ENCODE results near the gene DAB1. TPM values are rescaled to one million over a fixed set of nuclear protein-coding genes. Genes with fewer than 3 reads are reported as not detected.

The DAB1 gene
- total RNA-seq, 6 experiments from 2014 or later, result 0.13 to 1.2 (median 0.23) TPM

DNA sequence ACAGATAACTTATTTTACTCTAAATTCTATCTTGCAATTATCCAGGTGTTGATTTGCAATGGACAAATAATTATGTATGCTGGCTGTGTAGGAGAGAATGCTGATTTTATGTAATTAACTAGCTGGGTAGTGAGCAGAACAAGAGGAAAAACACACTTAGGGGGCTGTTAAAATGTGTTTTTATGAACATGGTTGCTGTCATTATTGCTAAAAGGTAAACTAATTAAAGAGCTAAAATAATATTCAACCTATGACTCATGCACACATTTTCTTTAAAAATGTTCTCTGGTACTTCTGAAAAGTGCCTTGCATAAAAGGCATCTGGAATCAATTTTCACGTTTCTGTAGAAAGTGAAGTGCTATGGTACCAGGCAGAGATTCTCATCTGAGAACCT is 265.3 kb downstream of the DAB1 start:
- no peaks in the 10 kb centered on the region for H3K36me3 Mint-ChIP-seq (ENCODE audit: low read depth)
- peaks cover 2% of the 10 kb centered on the region for H3K27me3 Mint-ChIP-seq (ENCODE audit: insufficient read depth)
- peaks cover 25% of the 10 kb centered on the region for H3K9me3 Mint-ChIP-seq
- no peak overlapping the region for H3K4me3 Mint-ChIP-seq
- no peaks in the 10 kb centered on the region for H3K4me1 Mint-ChIP-seq (ENCODE audit: low read depth)
- no peak overlapping the region for H3K27ac Mint-ChIP-seq
- TF ChIP-seq, protein P1, sequence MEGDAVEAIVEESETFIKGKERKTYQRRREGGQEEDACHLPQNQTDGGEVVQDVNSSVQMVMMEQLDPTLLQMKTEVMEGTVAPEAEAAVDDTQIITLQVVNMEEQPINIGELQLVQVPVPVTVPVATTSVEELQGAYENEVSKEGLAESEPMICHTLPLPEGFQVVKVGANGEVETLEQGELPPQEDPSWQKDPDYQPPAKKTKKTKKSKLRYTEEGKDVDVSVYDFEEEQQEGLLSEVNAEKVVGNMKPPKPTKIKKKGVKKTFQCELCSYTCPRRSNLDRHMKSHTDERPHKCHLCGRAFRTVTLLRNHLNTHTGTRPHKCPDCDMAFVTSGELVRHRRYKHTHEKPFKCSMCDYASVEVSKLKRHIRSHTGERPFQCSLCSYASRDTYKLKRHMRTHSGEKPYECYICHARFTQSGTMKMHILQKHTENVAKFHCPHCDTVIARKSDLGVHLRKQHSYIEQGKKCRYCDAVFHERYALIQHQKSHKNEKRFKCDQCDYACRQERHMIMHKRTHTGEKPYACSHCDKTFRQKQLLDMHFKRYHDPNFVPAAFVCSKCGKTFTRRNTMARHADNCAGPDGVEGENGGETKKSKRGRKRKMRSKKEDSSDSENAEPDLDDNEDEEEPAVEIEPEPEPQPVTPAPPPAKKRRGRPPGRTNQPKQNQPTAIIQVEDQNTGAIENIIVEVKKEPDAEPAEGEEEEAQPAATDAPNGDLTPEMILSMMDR (IDR thresholded peaks at IDR 0.05), result no peak
- no peak for DNase-seq

GRCh38 chr1:57157818-57158603 is 265.8 kb downstream of the DAB1 start:
- H3K4me3 Mint-ChIP-seq, result no peak overlapping the region
- TF ChIP-seq, protein P1 (IDR thresholded peaks at IDR 0.05), result no peak
- no peak overlapping the region for H3K27ac Mint-ChIP-seq
- peaks cover 2% of the 10 kb centered on the region for H3K27me3 Mint-ChIP-seq (ENCODE audit: insufficient read depth)
- no peak for DNase-seq
- H3K4me1 Mint-ChIP-seq (ENCODE audit: low read depth), result no peaks in the 10 kb centered on the region
- H3K9me3 Mint-ChIP-seq, result peaks cover 19% of the 10 kb centered on the region
- H3K36me3 Mint-ChIP-seq (ENCODE audit: low read depth), result no peaks in the 10 kb centered on the region

GRCh38 chr1:57156907-57157306 is 267.0 kb downstream of the DAB1 start:
- H3K27me3 Mint-ChIP-seq (ENCODE audit: insufficient read depth), result peaks cover 2% of the 10 kb centered on the region; the same call in 1 of the 2 replicates
- H3K4me3 Mint-ChIP-seq, result no peak overlapping the region
- H3K4me1 Mint-ChIP-seq (ENCODE audit: low read depth), result no peaks in the 10 kb centered on the region
- H3K27ac Mint-ChIP-seq, result no peak overlapping the region
- H3K36me3 Mint-ChIP-seq (ENCODE audit: low read depth), result no peaks in the 10 kb centered on the region
- TF ChIP-seq, protein P1 (IDR thresholded peaks at IDR 0.05), result no peak
- peaks cover 20% of the 10 kb centered on the region for H3K9me3 Mint-ChIP-seq
- DNase-seq, result no peak

GRCh38 chr1:57146100-57146499 is 277.8 kb downstream of the DAB1 start:
- Mint-ChIP-seq H3K27me3 (ENCODE audit: insufficient read depth) (no peaks in the 10 kb centered on the region), H3K36me3 (ENCODE audit: low read depth) (no peaks in the 10 kb centered on the region), H3K27ac (no peak overlapping the region), H3K9me3 (peaks cover 17% of the 10 kb centered on the region), H3K4me1 (ENCODE audit: low read depth) (no peaks in the 10 kb centered on the region), H3K4me3 (no peak overlapping the region)
- no peak for DNase-seq
- TF ChIP-seq, protein P1 (IDR thresholded peaks at IDR 0.05), result no peak

DNA sequence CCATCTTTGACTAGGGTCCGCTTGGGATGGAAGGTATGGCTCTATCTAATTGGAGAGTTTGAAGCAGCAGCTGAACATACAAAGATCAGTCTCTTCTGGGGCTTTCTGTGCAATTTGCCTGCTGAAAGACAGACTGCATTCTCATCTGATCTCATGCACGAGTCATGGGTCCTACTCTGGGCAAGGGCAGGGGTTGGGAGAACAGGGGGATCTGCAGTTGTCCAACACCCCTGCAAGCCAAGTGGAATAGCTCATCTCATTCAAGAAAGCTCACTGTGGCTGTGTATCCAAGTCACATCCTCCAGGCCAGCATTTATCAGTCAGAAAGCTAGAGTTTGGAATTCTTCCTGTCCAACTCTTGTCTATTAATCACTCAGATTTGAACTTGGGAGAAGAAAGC is 280.9 kb downstream of the DAB1 start:
- no peak for DNase-seq
- H3K36me3 Mint-ChIP-seq (ENCODE audit: low read depth), result no peaks in the 10 kb centered on the region

More for the DNA sequence above, 280.9 kb downstream of the DAB1 start:
- Mint-ChIP-seq H3K27ac (no peak overlapping the region), H3K9me3 (peaks cover 22% of the 10 kb centered on the region), H3K4me3 (no peak overlapping the region), H3K27me3 (ENCODE audit: insufficient read depth) (no peaks in the 10 kb centered on the region), H3K4me1 (ENCODE audit: low read depth) (no peaks in the 10 kb centered on the region)
- TF ChIP-seq, protein P1 (IDR thresholded peaks at IDR 0.05), result no peak

All from HFFc6 (cell line).